GM13977 (cell line): ENCODE measurements around the gene CSMD2.

Source experiments
- DNase-seq: peaks from one replicate; pipeline ENCODE4 v3.0.0; 2012; ENCODE audit warnings: low spot score
- in situ Hi-C: fragments of 300-500 bp; cut with MboI; formaldehyde crosslinking; loops from one replicate; pipeline ENCODE4 v1.12.0; 2022; ENCODE audit warnings: low sequenced_read_pairs, low pct_unique_long_range_greater_than_20kb, mixed read lengths, inconsistent platforms; ENCODE audit not compliant: unreplicated experiment
- TF ChIP-seq, protein P1 (sequence below): IDR thresholded peaks from 2 replicates; pipeline ENCODE4 v1.5.1; 2012; ENCODE audit warnings: mild to moderate bottlenecking, control low read depth; ENCODE audit not compliant: insufficient read depth; ENCODE audit errors: extremely low read depth, missing control alignments

CSMD2 gene

DNA sequence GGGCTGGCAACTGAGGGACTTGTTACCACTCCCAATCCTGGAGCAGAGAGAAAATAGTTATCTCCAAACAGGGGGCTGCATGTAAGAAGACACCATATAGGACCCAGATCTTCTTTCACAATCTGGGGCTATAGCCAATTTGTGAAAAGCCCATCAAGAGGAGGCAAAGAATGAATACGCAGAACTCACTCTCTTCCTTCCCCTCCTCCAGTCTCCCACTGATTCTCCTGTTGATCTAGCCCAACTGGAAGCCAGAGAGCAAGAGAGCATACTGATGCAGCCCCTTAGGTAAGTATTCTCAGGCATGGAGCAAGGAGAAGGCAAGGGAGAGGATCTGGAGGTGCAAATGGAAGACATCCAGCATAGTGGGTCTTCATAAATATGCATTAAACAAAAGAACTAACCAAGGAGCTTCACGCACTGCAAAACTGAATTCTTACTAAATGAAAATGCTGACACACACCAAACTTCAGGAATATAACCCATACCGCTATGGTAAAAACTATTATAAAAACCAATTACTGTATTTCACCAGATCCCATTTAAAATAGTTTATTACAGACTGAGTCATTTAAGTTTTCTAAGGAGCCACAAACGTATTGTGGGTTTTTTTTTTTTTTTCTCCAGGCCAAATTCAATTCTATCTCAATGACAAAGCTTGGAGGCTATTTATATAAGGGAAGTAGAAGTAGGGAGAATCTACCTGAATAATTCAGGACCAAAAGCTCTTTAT is 316.7 kb downstream of the CSMD2 start:
- DNase-seq, result no peak
- in situ Hi-C loops, result no loop called here
- TF ChIP-seq, protein P1, sequence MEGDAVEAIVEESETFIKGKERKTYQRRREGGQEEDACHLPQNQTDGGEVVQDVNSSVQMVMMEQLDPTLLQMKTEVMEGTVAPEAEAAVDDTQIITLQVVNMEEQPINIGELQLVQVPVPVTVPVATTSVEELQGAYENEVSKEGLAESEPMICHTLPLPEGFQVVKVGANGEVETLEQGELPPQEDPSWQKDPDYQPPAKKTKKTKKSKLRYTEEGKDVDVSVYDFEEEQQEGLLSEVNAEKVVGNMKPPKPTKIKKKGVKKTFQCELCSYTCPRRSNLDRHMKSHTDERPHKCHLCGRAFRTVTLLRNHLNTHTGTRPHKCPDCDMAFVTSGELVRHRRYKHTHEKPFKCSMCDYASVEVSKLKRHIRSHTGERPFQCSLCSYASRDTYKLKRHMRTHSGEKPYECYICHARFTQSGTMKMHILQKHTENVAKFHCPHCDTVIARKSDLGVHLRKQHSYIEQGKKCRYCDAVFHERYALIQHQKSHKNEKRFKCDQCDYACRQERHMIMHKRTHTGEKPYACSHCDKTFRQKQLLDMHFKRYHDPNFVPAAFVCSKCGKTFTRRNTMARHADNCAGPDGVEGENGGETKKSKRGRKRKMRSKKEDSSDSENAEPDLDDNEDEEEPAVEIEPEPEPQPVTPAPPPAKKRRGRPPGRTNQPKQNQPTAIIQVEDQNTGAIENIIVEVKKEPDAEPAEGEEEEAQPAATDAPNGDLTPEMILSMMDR, result no peak

DNA sequence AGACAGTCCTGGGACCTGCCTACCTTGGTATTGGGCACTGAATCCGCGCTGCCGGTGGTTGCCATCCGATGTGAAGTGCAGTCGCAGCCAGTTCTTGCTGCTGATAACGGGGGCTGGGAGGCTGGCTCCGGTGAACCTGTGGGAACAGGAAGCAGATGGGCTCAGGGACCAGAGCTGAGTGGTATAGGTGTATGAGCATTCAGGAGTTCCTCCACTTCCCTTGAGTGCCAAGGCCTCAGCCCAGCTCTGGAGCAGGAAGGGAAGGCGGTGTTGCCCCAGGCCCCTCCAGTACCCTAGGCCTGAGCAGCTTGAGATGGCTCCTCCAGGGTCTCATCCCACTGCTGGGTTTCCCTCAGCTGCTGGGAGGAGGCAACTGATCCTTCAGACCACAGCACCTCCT is 318.2 kb downstream of the CSMD2 start:
- TF ChIP-seq, protein P1, result no peak
- in situ Hi-C loops, result no loop called here
- DNase-seq, result no peak

DNA sequence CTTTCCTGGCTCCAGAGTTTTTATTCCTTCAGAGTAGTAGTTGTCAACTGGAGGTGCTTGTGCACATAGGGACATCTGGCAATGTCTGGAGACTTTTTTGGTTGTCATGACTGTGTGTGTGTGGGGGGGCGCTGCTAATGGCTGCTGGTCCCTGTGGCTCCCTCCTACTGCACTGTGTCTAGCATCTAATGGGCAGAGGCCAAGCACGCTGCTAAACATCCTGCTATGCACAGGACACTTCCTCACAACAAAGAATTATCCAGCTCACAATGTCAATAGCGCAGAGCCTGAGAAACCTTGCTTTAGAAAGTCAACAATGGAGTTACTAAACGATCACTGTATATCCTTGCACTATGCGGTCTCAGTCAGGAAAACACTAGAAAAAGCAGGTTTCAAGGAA is 320.9 kb downstream of the CSMD2 start:
- TF ChIP-seq, protein P1, result no peak
- DNase-seq, result no peak
- in situ Hi-C loops, result no loop called here

DNA sequence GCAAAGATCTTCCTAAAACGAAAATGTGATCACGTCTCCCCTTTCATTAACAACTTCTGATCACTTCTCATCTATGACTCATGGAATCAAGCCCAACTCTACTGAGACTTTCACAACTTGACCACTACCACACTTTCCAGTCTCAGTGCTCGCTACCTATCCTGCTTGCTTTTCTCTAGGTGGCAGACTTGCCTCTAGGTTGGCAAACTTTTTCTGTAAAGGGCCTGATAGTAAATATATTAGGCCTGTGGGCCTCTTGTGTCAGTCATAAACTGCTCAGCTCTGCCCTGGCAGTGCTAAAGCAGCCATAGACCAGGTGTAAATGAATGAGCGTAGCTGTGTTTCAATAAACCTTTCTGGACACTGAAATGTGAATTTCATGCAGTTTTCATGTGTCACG is 322.7 kb downstream of the CSMD2 start:
- TF ChIP-seq, protein P1, result no peak
- no peak for DNase-seq

DNA sequence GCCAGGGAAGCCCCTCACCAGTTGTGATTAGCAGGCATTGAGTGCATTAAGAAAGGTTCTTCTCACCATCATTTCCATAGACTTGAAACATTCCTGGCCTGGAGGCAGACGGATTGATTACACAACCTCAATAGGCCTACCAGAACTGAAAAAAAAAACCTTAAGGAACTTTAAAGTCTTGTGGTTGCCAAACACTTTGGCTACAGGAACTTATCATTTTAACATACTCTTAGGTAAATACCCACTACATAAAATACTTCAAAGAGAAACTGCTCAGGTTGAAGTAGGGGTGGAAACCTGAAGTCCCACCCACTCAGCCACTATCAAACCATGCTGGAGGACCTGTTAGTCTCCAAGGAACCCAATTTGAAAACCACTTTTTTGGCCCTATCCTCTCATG is 323.5 kb downstream of the CSMD2 start:
- TF ChIP-seq, protein P1, result no peak
- in situ Hi-C loops, result no loop called here
- DNase-seq, result no peak

More for the DNA sequence above, 322.7 kb downstream of the CSMD2 start:
- in situ Hi-C loops, result no loop called here

DNA sequence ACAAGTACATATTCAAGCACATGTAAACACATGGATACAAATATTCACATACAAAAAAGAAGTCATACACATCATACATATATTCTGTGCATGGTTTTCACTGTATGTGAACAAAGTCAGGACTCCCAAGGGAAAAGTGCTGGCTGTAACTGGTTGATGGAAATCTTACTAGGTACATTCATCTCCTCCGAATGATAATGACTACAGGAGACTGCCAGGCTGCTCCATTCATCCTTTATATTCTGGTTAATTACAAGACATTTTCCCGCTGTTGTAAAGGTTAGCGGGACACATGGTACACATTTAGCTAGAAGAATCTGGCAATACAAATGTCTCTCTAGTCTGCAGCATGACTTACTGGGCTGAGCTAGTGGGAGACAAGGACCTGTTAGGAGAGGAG is 327.4 kb downstream of the CSMD2 start:
- in situ Hi-C loops, result no loop called here
- DNase-seq, result no peak
- TF ChIP-seq, protein P1, result no peak
